ENCODE results near the gene SLC25A31.

The SLC25A31 gene

GRCh38 chr4:127791391-127791790 is 61.2 kb downstream of the SLC25A31 start:
- ATAC-seq (no peak), DNase-seq (no peak)
- Mint-ChIP-seq H3K9me3 (no peaks in the 10 kb centered on the region), H3K4me3 (no peak overlapping the region), H3K27me3 (peaks cover 45% of the 10 kb centered on the region), H3K4me1 (no peaks in the 10 kb centered on the region), H3K27ac (no peak overlapping the region)

DNA sequence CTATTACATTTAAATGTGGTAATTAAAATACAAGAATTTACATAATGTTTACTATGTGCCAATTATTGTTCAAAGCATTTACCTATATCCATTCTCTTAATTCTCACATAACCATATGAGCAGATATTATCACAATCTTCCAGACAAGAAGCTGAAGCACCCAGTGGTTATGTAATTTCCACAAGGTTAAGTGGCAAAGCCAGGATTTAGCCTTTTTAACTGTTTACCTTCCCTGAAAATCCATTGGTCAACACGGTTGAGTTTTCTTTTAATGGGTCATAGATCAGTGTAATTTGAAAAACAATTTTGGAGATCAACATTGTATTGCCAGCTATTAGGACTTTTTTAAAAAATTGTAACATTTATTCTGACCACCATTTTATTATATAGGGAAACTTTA is 63.3 kb downstream of the SLC25A31 start:
- Mint-ChIP-seq H3K9me3 (no peaks in the 10 kb centered on the region), H3K4me1 (no peaks in the 10 kb centered on the region), H3K27ac (no peak overlapping the region), H3K4me3 (no peak overlapping the region), H3K27me3 (peaks cover 40% of the 10 kb centered on the region)
- DNase-seq, result no peak
- ATAC-seq, result no peak

DNA sequence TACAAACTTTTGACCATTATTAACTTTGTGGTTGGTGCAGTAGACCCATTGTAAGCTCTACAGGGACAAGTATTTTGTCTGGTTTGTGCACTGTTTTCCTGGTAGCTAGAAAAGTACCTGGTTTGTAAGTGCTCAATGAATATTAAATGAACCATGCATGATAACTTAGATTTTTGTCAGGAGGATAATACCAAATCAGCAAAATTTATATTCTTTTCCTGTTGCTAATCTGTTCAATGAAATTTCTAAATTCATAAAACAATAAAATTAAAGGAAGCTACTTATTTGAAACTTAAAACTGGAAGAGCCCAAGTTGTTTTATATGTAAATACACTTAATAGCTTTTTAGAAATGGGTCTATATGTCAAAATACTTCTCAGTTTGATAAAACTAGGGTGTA is 69.5 kb downstream of the SLC25A31 start:
- DNase-seq, result no peak

DNA sequence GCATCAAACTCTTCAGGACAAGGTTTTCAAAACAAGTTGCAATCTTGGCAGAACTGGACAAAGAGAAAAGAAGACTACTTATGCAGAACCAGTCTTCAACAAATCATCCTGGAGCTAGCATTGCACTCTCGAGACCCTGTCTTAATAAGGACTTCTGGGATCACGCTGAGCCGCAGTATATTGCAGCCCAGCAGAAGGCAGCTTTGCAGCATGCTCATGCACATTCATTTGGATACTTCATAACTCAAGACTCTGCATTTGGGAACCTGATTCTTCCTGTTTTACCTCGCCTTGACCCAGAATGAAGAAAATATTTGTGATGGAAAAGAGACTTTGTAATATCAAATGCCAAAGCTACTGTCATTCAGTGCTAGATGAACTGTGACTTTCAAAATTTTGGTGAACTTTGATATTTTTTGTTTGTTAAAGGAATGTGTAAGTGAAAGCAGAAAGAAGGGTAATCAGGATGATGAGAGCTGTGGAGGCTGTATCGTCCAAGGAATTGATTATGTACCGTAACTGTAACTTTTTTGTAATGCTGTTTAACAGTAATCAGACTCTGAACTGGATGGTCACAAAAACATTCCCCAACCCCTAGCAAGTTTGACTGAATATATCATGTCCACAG is 79.1 kb downstream of the SLC25A31 start:
- H3K27ac Mint-ChIP-seq, result no peak overlapping the region
- H3K4me3 Mint-ChIP-seq, result no peak overlapping the region
- DNase-seq (no peak), ATAC-seq (no peak)
- no peaks in the 10 kb centered on the region for H3K9me3 Mint-ChIP-seq
- peaks cover under 1% of the 10 kb centered on the region for H3K27me3 Mint-ChIP-seq
- H3K4me1 Mint-ChIP-seq, result no peaks in the 10 kb centered on the region

More for the DNA sequence above, 69.5 kb downstream of the SLC25A31 start:
- ATAC-seq, result no peak
- Mint-ChIP-seq H3K27ac (no peak overlapping the region), H3K4me1 (no peaks in the 10 kb centered on the region), H3K27me3 (peaks cover 23% of the 10 kb centered on the region), H3K9me3 (no peaks in the 10 kb centered on the region), H3K4me3 (no peak overlapping the region)

GRCh38 chr4:127810551-127810950 is 80.4 kb downstream of the SLC25A31 start:
- Mint-ChIP-seq H3K9me3 (no peaks in the 10 kb centered on the region), H3K27me3 (no peaks in the 10 kb centered on the region), H3K4me1 (no peaks in the 10 kb centered on the region), H3K27ac (no peak overlapping the region), H3K4me3 (no peak overlapping the region)
- DNase-seq (no peak), ATAC-seq (no peak)

DNA sequence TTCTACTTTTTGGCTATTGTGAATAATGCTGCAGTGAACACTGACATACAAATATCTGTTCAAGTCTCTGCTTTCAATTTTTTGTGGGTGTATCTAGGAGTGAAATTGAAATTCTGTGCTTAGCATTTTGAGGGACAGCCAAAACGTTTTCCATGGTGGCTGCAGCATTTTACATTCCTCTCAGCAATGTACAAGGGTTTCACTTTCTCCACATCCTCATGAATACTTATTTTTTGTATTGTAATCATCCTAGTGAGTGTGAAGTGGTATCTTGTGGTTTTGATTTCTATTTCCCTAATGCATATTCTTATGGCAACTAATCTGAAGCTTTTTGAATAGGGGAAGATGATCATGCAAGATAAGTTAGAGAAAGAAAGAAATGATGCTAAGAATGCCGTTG is 92.2 kb downstream of the SLC25A31 start:
- ATAC-seq (no peak), DNase-seq (no peak)
- H3K4me1 Mint-ChIP-seq, result no peaks in the 10 kb centered on the region

More for the DNA sequence above, 92.2 kb downstream of the SLC25A31 start:
- Mint-ChIP-seq H3K27me3 (peaks cover 10% of the 10 kb centered on the region), H3K9me3 (no peaks in the 10 kb centered on the region), H3K4me3 (no peak overlapping the region), H3K27ac (no peak overlapping the region)

All from stimulated activated naive CD8-positive, alpha-beta T cell treated with anti-CD3 and anti-CD28 coated beads, Interleukin-15, amount 100 ng/mL, for 72 hours (primary cell).